Measurements from ENCODE around the gene ABCA1. TPM values are rescaled to one million over a fixed set of nuclear protein-coding genes. Genes with fewer than 3 reads are reported as not detected.
"Not testable (repeated sequence)": the region's sequence is repeated elsewhere in the genome, so short reads cannot be mapped to it uniquely, and the experiment has no call there.

The ABCA1 gene, protein sequence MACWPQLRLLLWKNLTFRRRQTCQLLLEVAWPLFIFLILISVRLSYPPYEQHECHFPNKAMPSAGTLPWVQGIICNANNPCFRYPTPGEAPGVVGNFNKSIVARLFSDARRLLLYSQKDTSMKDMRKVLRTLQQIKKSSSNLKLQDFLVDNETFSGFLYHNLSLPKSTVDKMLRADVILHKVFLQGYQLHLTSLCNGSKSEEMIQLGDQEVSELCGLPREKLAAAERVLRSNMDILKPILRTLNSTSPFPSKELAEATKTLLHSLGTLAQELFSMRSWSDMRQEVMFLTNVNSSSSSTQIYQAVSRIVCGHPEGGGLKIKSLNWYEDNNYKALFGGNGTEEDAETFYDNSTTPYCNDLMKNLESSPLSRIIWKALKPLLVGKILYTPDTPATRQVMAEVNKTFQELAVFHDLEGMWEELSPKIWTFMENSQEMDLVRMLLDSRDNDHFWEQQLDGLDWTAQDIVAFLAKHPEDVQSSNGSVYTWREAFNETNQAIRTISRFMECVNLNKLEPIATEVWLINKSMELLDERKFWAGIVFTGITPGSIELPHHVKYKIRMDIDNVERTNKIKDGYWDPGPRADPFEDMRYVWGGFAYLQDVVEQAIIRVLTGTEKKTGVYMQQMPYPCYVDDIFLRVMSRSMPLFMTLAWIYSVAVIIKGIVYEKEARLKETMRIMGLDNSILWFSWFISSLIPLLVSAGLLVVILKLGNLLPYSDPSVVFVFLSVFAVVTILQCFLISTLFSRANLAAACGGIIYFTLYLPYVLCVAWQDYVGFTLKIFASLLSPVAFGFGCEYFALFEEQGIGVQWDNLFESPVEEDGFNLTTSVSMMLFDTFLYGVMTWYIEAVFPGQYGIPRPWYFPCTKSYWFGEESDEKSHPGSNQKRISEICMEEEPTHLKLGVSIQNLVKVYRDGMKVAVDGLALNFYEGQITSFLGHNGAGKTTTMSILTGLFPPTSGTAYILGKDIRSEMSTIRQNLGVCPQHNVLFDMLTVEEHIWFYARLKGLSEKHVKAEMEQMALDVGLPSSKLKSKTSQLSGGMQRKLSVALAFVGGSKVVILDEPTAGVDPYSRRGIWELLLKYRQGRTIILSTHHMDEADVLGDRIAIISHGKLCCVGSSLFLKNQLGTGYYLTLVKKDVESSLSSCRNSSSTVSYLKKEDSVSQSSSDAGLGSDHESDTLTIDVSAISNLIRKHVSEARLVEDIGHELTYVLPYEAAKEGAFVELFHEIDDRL (N-terminal part only)
- 4.7 and 8.9 TPM in 2 replicates for total RNA-seq (2014; rRNA removed; shearing (Covaris generic))

DNA sequence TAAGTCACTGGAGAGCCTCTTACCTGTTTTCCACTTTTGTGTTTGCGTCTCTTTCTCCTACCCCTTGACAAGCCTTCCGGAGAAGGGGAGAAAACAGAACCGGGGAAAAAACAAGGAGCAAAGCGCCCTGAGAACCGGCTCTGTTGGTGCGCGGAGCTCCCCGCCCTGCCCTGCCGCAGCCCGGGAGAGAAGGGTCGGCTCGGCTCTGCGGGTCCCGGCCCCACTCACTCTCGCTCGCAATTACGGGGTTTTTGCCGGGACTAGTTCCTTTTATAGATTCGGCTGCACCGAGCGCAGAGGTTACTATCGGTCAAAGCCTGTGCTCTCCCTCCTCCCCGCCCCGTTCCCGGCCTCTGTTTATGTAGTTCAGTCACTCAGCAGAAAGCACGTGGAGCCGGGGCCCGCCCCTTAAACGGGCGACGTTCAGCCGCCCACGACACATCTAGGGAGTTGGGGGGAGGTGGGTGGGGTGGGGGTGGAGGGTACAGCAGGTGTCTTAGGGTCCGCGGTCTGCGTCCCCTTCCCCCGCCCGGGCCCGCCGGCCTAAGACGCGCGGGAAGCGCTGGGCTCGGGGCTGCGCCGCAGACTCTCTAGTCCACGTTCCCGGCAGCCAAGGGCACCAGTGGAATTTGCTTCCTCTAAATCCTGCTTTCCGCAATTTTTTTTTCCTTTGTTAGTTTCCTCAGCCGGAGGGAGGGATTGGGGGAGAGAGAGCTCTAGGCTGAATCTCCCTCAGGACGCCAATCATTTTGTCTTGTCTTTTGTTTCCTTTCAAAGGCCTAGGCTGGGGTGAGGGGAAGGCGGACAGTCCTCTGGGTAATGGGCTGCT lies at the start of gene ABCA1:
Gene ABCA1, minus strand, starts transcription at position 244 of the 829 bp plus-strand sequence. CDS start 24,476 bp downstream, outside the sequence.
- Histone ChIP-seq H3K4me3 (peak within 1 kb of the TSS; percentile 49), H3K27ac (peak within 1 kb of the TSS; percentile 62), H3K27me3 (replicated peaks) (no peaks in the 10 kb centered on the region), H3K36me3 (no peaks in the 10 kb centered on the region), H3K9me3 (replicated peaks) (no peaks in the 10 kb centered on the region), H3K4me1 (replicated peaks) (peaks cover 22% of the 10 kb centered on the region)
- DNase-seq (ENCODE audit: low read depth in 1 of 2, low spot score in 2 of 2), result peak; percentile 74 to 79

DNA sequence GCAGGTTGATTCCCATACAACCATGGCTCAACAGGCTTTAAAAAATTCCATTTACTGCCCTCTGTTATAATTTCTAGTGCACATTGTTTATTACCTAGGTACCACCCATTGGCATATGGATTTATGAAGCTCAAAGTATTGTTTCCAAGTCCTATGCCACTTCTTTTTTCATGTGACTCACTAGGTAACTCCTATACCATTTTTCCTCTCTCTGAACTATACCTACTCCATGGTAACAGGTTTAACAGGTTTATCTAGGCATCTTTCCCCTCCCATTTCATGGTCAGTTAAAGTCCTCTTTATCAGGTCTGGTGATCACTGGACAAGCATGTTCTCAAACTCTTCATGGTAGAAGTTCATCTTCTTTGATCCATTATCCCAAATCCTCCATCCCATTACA lies 49.6 kb upstream of the ABCA1 start:
- Histone ChIP-seq H3K27ac (no peak overlapping the region), H3K9me3 (replicated peaks) (no peaks in the 10 kb centered on the region), H3K4me1 (replicated peaks) (peaks cover 7% of the 10 kb centered on the region), H3K27me3 (replicated peaks) (no peaks in the 10 kb centered on the region), H3K36me3 (no peaks in the 10 kb centered on the region), H3K4me3 (no peak overlapping the region)
- DNase-seq (ENCODE audit: low read depth in 1 of 2, low spot score in 2 of 2), result no peak

DNA sequence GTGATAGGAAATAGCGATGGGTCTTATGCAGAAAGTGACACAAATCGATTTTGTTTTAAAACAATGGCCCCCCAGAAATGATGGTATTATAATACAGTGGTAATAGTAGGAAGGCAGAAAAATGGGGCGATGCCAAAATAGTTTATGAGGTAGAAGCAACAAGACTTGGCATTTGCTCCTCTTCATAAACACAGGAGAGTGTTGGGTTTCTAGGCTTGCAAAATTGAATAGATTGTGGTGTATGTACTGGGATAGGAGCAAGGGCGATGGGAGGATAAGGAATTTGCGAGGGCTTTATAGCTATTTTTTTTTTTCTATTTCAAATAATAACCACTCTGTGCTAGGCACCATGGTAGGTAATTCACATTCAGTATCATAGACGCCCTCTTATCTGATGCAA lies 49.2 kb upstream of the ABCA1 start:
- Histone ChIP-seq H3K4me3 (no peak overlapping the region), H3K27me3 (replicated peaks) (no peaks in the 10 kb centered on the region)
- DNase-seq (ENCODE audit: low read depth in 1 of 2, low spot score in 2 of 2), result no peak

DNA sequence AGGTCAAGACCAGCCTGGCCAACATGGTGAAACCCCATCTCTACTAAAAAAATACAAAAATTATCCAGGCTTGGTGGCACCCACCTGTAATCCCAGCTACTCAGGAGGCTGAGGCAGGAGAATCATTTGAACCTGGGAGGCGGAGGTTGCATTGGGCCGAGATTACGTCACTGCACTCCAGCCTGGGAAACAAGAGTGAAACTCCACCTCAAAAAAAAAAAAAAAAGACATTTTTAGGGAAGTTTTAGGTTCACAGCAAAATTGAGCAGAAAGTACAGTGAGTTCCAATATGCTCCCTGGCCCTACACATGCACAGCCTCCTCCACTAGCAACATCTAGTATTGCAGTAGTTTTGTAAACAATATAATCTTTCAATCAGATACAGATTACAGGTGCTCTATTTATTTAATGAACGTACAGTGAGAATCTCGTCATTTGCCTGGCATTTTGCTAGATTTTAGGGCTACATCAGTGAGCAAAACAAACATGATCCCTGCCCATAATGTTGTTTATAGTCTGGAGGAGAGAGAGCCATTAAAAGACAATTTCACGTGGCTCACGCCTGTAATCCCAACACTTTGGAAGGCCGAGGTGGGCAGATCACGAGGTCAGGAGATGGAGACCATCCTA lies 48.1 kb upstream of the ABCA1 start:
- not testable (repeated sequence) for H3K36me3 ChIP-seq; H3K27ac ChIP-seq; H3K4me3 ChIP-seq; H3K9me3 ChIP-seq (replicated peaks); H3K27me3 ChIP-seq (replicated peaks); DNase-seq (ENCODE audit: low read depth in 1 of 2, low spot score in 2 of 2)
- peaks cover 12% of the 10 kb centered on the region for H3K4me1 ChIP-seq (replicated peaks)

More for the DNA sequence above, 49.2 kb upstream of the ABCA1 start:
- Histone ChIP-seq H3K4me1 (replicated peaks) (peaks cover 7% of the 10 kb centered on the region), H3K9me3 (replicated peaks) (no peaks in the 10 kb centered on the region), H3K36me3 (no peaks in the 10 kb centered on the region), H3K27ac (no peak overlapping the region)

DNA sequence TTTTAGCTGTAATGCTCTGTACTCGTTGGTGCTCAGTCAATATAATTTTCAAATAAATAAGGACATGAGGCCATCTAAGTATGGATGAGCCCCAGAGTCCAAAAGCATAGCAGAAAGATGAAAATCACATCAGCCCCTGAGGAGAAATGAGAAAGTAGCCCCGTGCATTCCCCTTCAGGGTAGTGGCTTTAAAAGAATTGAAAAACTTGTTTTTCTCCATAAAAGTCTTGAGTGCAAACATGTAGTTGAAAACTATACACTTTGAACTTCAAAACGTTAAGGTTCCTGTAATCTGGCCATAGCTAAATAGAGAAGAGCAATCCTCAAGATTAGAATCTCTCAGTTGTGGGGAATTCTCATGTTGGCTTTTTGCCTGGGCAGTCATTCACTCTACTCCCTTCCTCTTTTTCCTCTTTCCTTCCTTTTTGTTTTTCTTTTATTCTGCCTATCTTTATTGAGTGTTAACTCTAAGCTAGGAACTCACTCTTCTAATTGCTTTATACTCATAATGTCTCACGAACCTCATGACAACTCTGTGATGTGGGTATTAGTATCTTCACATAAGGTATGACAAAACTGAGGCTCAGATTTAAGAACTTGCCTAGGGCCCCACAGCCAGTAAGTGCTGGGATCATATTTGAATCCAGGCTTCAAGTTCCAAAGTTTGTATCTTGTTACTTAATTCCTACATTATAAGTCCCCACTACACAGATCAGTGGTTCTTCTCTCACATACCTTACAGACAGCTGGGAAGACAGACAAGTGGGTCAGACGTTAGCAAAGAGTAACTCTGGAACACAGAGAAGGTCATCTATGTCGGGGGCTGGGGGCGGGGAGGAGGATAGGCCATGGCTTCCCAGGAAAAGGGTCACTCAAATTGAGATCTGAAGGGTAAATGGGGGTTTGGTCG lies 46.4 kb upstream of the ABCA1 start:
- no peaks in the 10 kb centered on the region for H3K27me3 ChIP-seq (replicated peaks)
- no peak overlapping the region for H3K27ac ChIP-seq
- no peak for DNase-seq (ENCODE audit: low read depth in 1 of 2, low spot score in 2 of 2)
- no peaks in the 10 kb centered on the region for H3K36me3 ChIP-seq
- peaks cover 12% of the 10 kb centered on the region for H3K4me1 ChIP-seq (replicated peaks)
- H3K9me3 ChIP-seq (replicated peaks), result no peaks in the 10 kb centered on the region
- H3K4me3 ChIP-seq, result no peak overlapping the region

DNA sequence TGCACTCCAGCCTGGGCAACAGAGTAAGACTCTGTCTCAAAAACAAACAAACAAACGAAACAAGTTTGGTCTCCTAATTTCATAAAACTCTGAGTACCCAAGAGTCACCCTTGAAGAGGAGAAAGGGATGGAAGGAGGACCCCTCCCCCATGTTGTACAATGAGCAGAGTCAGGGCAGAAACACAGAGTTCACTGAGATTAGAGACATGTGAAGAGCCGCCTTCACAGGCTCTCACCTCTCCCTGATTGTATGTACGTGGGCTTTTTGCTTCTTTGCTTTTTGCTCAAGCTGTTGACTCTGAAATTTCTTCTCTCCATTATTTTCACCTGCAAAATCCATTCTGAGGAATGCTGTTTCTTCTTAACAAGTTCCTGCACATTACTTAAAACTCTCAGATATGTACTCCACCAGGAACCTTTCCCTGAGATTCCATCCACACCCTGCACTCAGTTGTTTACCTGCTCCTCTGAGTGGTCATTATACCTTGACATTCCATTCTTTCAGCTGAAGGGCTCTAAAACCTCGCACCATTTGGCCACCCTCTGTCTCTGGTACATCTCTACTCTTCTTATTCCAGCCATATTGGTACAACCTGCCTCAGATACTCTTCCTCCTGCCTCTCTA lies 44.4 kb upstream of the ABCA1 start:
- Histone ChIP-seq H3K4me3 (no peak overlapping the region), H3K27ac (no peak overlapping the region), H3K36me3 (no peaks in the 10 kb centered on the region), H3K27me3 (replicated peaks) (no peaks in the 10 kb centered on the region), H3K4me1 (replicated peaks) (peaks cover 22% of the 10 kb centered on the region), H3K9me3 (replicated peaks) (no peaks in the 10 kb centered on the region)
- no peak for DNase-seq (ENCODE audit: low read depth in 1 of 2, low spot score in 2 of 2)

DNA sequence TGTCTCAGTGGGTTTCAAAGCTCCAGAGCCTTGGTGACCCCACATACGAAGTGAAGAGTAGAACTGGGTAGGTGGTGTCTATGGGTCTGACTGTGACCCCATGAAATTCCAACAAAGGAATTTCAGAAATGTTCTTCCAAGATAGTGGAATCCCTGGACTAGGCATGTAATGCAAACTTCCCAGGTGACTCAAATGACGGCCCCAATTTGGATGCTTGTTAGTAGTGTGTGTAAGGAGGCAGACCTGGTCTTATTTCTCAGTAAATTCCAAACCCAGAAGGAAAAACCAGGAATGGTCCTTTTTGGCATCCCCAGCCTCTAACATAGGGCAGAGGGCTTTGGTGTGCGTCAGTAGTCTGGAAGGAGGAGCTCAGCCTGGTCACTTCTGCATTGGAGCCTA lies 43.6 kb upstream of the ABCA1 start:
- no peak for DNase-seq (ENCODE audit: low read depth in 1 of 2, low spot score in 2 of 2)
- Histone ChIP-seq H3K4me1 (replicated peaks) (peaks cover 22% of the 10 kb centered on the region), H3K27ac (no peak overlapping the region), H3K9me3 (replicated peaks) (no peaks in the 10 kb centered on the region), H3K4me3 (no peak overlapping the region), H3K27me3 (replicated peaks) (no peaks in the 10 kb centered on the region), H3K36me3 (no peaks in the 10 kb centered on the region)

DNA sequence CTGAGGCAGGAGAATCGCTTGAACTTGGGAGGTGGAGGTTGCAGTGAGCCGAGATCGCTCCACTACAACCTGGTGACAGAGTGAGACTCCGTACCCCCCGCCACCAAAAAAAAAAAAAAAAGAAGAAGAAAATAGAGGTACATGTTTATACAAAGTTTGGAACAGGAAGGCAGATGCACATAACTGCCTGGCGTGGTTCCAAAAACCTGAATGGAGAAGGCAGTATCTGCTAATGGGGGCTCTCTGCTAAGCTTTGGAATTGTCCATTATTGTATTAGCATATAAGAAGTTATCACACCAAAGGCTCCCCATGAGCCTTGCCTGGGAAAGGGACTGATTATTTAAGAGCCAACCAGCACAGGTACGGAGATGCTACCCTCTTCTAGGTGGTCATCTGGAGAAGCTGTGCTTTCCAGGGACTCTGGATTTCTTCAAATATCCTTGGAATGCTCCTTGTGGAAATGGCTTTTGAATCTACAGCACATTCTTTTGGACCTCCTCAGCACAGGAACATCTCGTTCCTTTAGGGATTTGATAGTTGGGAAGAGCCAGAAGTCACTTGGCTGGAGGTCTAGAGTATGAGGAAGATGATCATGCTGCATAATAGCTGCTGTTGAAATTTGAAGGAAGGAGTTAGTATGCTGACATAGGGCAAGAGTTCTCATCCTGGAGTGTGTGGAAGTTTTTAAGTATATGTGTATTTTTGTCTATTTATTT lies 42.5 kb upstream of the ABCA1 start:
- H3K4me3 ChIP-seq, result no peak overlapping the region
- peak in 1 of 2 experiments; percentile 12 for DNase-seq (ENCODE audit: low read depth in 1 of 2, low spot score in 2 of 2)

DNA sequence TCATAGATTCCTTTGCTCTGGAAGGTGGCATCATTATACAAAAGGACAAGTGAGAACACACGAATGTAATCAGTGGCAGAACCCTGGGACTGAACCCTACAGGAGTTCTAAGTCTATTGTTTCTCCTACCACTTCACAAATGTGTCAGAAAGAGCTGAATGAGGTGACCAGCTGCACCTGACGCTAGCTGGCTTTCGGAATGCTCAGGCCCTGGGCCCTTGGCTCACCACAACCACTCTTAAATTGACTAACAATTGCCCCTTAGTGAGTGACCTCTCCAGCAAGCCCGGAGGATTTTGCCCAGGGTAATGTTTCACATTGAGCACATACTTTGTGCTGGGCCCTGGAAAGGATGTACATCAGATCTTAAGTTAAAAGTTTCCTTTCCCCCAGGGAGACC lies 41.2 kb upstream of the ABCA1 start:
- Histone ChIP-seq H3K27me3 (replicated peaks) (no peaks in the 10 kb centered on the region), H3K27ac (peak overlapping the region; percentile 98), H3K4me3 (peak overlapping the region; percentile 68; the same call in 1 of the 2 replicates), H3K9me3 (replicated peaks) (no peaks in the 10 kb centered on the region), H3K4me1 (replicated peaks) (peaks cover 22% of the 10 kb centered on the region), H3K36me3 (no peaks in the 10 kb centered on the region)
- DNase-seq (ENCODE audit: low read depth in 1 of 2, low spot score in 2 of 2), result no peak

More for the DNA sequence above, 42.5 kb upstream of the ABCA1 start:
- Histone ChIP-seq H3K27me3 (replicated peaks) (no peaks in the 10 kb centered on the region), H3K36me3 (no peaks in the 10 kb centered on the region), H3K4me1 (replicated peaks) (peaks cover 22% of the 10 kb centered on the region), H3K9me3 (replicated peaks) (no peaks in the 10 kb centered on the region), H3K27ac (no peak overlapping the region)

DNA sequence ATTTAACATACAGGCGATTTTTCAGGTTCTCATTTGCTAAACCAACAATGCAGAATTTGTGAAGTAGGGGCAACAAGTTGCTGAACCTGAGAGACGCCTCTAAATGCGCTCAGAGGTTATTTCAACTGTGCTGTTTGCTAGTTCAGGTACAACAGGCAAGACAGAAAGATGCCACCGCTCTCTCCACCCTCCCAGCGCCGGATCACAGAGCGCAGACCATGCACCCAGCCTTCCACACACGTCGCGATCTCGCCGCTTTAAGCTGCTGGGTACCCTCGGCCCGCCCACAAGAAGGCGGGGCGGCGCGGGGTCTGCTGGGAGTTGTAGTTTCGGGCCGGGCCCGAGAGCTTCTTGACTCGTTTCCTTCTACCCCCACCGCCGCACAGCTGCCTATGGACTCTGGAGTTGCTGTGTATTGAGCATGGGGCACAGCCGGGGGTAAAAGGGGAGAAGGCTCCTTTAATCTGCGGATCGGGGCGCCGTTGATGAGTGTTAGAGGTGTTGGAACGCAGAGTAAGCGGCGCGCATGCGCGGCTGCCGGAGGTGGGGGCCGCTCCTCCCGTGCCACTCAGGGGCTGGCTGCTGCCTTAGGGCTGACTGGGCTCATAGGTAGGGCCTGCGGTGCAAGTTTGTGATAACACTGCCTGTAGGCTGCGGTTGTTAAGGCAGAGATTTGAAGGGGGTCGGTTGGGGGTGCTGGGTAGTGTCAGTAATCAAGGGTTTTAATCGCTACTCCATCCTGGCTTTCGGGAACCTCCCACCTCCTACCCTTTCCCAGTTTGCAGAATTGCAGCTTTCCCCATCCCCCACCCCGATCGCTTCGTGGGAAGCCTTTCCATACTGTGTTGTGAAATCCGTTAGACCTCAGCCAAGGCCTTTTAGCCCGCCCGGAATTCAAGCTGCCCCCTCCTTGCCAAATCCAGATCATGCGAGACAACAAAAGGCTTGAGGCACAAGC lies 40.3 kb upstream of the ABCA1 start:
- no peaks in the 10 kb centered on the region for H3K27me3 ChIP-seq (replicated peaks)
- peak overlapping the region; percentile 68 for H3K4me3 ChIP-seq
- DNase-seq (ENCODE audit: low read depth in 1 of 2, low spot score in 2 of 2), result peak; percentile 82 to 95
- peaks cover 22% of the 10 kb centered on the region for H3K4me1 ChIP-seq (replicated peaks)
- peak overlapping the region; percentile 98 for H3K27ac ChIP-seq
- no peaks in the 10 kb centered on the region for H3K9me3 ChIP-seq (replicated peaks)
- no peaks in the 10 kb centered on the region for H3K36me3 ChIP-seq
